DND-41 (cell line): ENCODE measurements around the gene NPHP4.

ENCODE experiments used
- ATAC-seq: fragments of 200-7000 bp; cut with Tn5 transposase; 3 replicates; pipeline ENCODE4 v1.9.1; 2021; ENCODE audit warnings: low read depth; ENCODE audit not compliant: insufficient read depth
- DNase-seq: peaks from one replicate; pipeline ENCODE4 v3.0.0-alpha.2; 2020
- H2AFZ ChIP-seq: 2 replicates; pipeline ENCODE4 v1.6.0; 2012; ENCODE audit warnings: low read depth, low read length
- H3K27ac ChIP-seq: 2 replicates; pipeline ENCODE4 v1.5.1; 2012; ENCODE audit warnings: low read length, inconsistent platforms
- H3K27me3 ChIP-seq: fragments of 200-600 bp; sonication (generic); 2 replicates; pipeline ENCODE4 v1.6.0; 2012; ENCODE audit warnings: low read length, mild to moderate bottlenecking, inconsistent platforms; ENCODE audit not compliant: insufficient read depth, poor library complexity
- H3K36me3 ChIP-seq: 2 replicates; pipeline ENCODE4 v1.5.1; 2012; ENCODE audit warnings: low read length, inconsistent platforms; ENCODE audit not compliant: insufficient read depth
- H3K4me1 ChIP-seq: 2 replicates; pipeline ENCODE4 v1.5.1; 2012; ENCODE audit warnings: mild to moderate bottlenecking, low read length; ENCODE audit not compliant: insufficient read depth
- H3K4me2 ChIP-seq: 2 replicates; pipeline ENCODE4 v1.6.0; 2012; ENCODE audit warnings: mild to moderate bottlenecking, moderate library complexity, low read length, inconsistent platforms; ENCODE audit not compliant: insufficient read depth
- H3K4me3 ChIP-seq, 2 experiments: fragments of 200-600 bp in 1 of 2; shearing (Covaris generic) in 1 of 2; 2 replicates each; pipeline ENCODE4 v1.5.1; 2012 to 2016; ENCODE audit warnings: inconsistent platforms in 2 of 2, low read length in 2 of 2, mild to moderate bottlenecking in 2 of 2, low read depth in 1 of 2, moderate library complexity in 1 of 2
- H3K79me2 ChIP-seq: 2 replicates; pipeline ENCODE4 v1.6.0; 2012; ENCODE audit warnings: low read length, inconsistent platforms; ENCODE audit not compliant: insufficient read depth
- H3K9ac ChIP-seq: 2 replicates; pipeline ENCODE4 v1.6.0; 2012; ENCODE audit warnings: low read depth, mild to moderate bottlenecking, inconsistent platforms, low read length, moderate library complexity
- H3K9me3 ChIP-seq: 2 replicates; pipeline ENCODE4 v1.5.1; 2012; ENCODE audit warnings: low read length, moderate library complexity, mild to moderate bottlenecking, inconsistent platforms; ENCODE audit not compliant: insufficient read depth, severe bottlenecking
- H4K20me1 ChIP-seq: 2 replicates; pipeline ENCODE4 v1.6.0; 2012; ENCODE audit warnings: low read length; ENCODE audit not compliant: insufficient read depth
- CTCF ChIP-seq: IDR thresholded peaks from 2 replicates; pipeline ENCODE4 v1.5.1; 2012; ENCODE audit warnings: borderline replicate concordance, low read length, moderate library complexity, mild to moderate bottlenecking; ENCODE audit not compliant: poor library complexity, severe bottlenecking; ENCODE audit errors: extremely low read depth
- EZH2 ChIP-seq: IDR thresholded peaks from 3 replicates; pipeline ENCODE4 v1.6.1; 2012; ENCODE audit warnings: borderline replicate concordance, low read depth, mild to moderate bottlenecking, moderate library complexity, low read length, inconsistent platforms; ENCODE audit not compliant: severe bottlenecking

The NPHP4 gene

GRCh38 chr1:5858844-5859407 is 133.3 kb downstream of the NPHP4 start:
- Histone ChIP-seq H3K9ac (no peak overlapping the region), H3K4me3 (no peak overlapping the region), H3K27ac (no peak overlapping the region), H3K9me3 (no peaks in the 10 kb centered on the region), H3K4me2 (no peak overlapping the region), H3K27me3 (no peaks in the 10 kb centered on the region), H2AFZ (no peak overlapping the region), H4K20me1 (peaks cover 9% of the 10 kb centered on the region; the same call in 1 of the 2 replicates), H3K4me1 (no peaks in the 10 kb centered on the region), H3K36me3 (peaks cover 31% of the 10 kb centered on the region), H3K79me2 (no peaks in the 10 kb centered on the region)
- ATAC-seq (no peak), DNase-seq (no peak)
- TF ChIP-seq EZH2: no peak
- TF ChIP-seq CTCF: no peak

GRCh38 chr1:5858246-5858645 is 134.0 kb downstream of the NPHP4 start:
- TF ChIP-seq CTCF: no peak
- no peak for TF ChIP-seq EZH2
- no peak overlapping the region for H3K27ac ChIP-seq
- no peaks in the 10 kb centered on the region for H3K27me3 ChIP-seq
- no peaks in the 10 kb centered on the region for H3K79me2 ChIP-seq
- no peak overlapping the region for H3K4me2 ChIP-seq
- no peak overlapping the region for H2AFZ ChIP-seq
- no peaks in the 10 kb centered on the region for H3K9me3 ChIP-seq
- no peak for ATAC-seq
- no peaks in the 10 kb centered on the region for H3K4me1 ChIP-seq
- peaks cover 9% of the 10 kb centered on the region; the same call in 1 of the 2 replicates for H4K20me1 ChIP-seq
- no peak for DNase-seq
- no peak overlapping the region for H3K9ac ChIP-seq
- peaks cover 24% of the 10 kb centered on the region for H3K36me3 ChIP-seq
- H3K4me3 ChIP-seq: no peak overlapping the region

GRCh38 chr1:5857508-5858090 is 134.6 kb downstream of the NPHP4 start:
- no peaks in the 10 kb centered on the region for H3K4me1 ChIP-seq
- no peak overlapping the region for H3K4me3 ChIP-seq
- H3K9me3 ChIP-seq: no peaks in the 10 kb centered on the region
- no peak for ATAC-seq
- TF ChIP-seq CTCF (no peak), EZH2 (no peak)
- no peak for DNase-seq
- H3K4me2 ChIP-seq: no peak overlapping the region
- no peak overlapping the region for H2AFZ ChIP-seq
- no peak overlapping the region for H3K9ac ChIP-seq
- no peaks in the 10 kb centered on the region for H3K79me2 ChIP-seq
- H3K36me3 ChIP-seq: peaks cover 18% of the 10 kb centered on the region
- H3K27me3 ChIP-seq: no peaks in the 10 kb centered on the region
- H3K27ac ChIP-seq: no peak overlapping the region
- peaks cover 13% of the 10 kb centered on the region for H4K20me1 ChIP-seq
